Melanocyte of skin (primary cell): ENCODE data around the gene EHMT2. TPM values are rescaled to one million over a fixed set of nuclear protein-coding genes. Genes with fewer than 3 reads are reported as not detected.

Source experiments
- small RNA-seq, 2 donors: library from RNA; depleted of rRNA; stranded (forward); fragments of <200 nt; gene quantifications; one replicate each; pipeline ENCODE3, GENCODE V24; 2012
- total RNA-seq, 2 donors: library from RNA; depleted of rRNA; stranded (reverse); fragments of >200 nt; gene quantifications; 2 replicates each; pipeline ENCODE4 v1.2.3, GENCODE V29; 2012

The EHMT2 gene
- 10 to 100 TPM; 29.9 to 44.3 TPM for total RNA-seq

GRCh38 chr6:31897612-31898382 lies at the start of gene EHMT2:
TSS of gene EHMT2 (minus strand) at chr6:31897698. CDS start at chr6:31897677, 21 bp downstream.

GRCh38 chr6:31945507-31946369 lies 48.2 kb upstream of the EHMT2 start, which contains the start of gene CFB:
TSS of gene CFB (plus strand) at chr6:31946095. CDS start at chr6:31946222, 127 bp downstream.

GRCh38 chr6:31927242-31927862 lies 29.9 kb upstream of the EHMT2 start, which contains the start of gene C2:
TSS of gene C2 (plus strand) at chr6:31927717. CDS start at chr6:31927753, 36 bp downstream.

GRCh38 chr6:31901953-31902643 lies 4.6 kb upstream of the EHMT2 start, which contains the start of gene ZBTB12:
TSS of gene ZBTB12 (minus strand) at chr6:31902086. CDS start at chr6:31901305, 781 bp downstream.

GRCh38 chr6:31878726-31879125 lies 18.8 kb downstream of the EHMT2 start, which contains the start of gene SLC44A4:
TSS of gene SLC44A4 (minus strand) at chr6:31878997. CDS start at chr6:31878980, 17 bp downstream.

GRCh38 chr6:31862344-31863235 lies 34.9 kb downstream of the EHMT2 start, which contains the start of gene NEU1:
TSS of gene NEU1 (minus strand) at chr6:31862821. CDS start at chr6:31862776, 45 bp downstream.

Small RNA genes lying within 50 kb of the gene (small RNA-seq; reads per million reads assigned to genes)
- 0 reads per million in 2 donors for gene AL645922.1
- gene SNORD48 = 37.1 to 48.4 reads per million in 2 donors
- gene SNORD52 = 0 reads per million in 2 donors

Other genes starting within 250 kb of the EHMT2 start
- 100 to 1,000 TPM; 125 to 160 TPM for gene BAG6, start 245.0 kb downstream of the EHMT2 start, total RNA-seq
- 1 to 10 TPM in 1 of 2 donors, under 1 TPM in 1; 0.33 to 1.0 TPM for gene APOM, start 241.8 kb downstream of the EHMT2 start, total RNA-seq
- 10 to 100 TPM; 21.3 to 23.1 TPM for gene C6orf47, start 236.9 kb downstream of the EHMT2 start, total RNA-seq
- 10 to 100 TPM; 13.1 to 17.3 TPM for gene GPANK1, start 232.7 kb downstream of the EHMT2 start, total RNA-seq
- 100 to 1,000 TPM; 142 to 170 TPM for gene CSNK2B, start 231.6 kb downstream of the EHMT2 start, total RNA-seq
- 1 to 10 TPM in 1 of 2 donors, under 1 TPM in 1; 1.00 to 2.1 TPM for gene LY6G5B, start 227.7 kb downstream of the EHMT2 start, total RNA-seq
- under 1 TPM; under 0.01 to 0.67 TPM for gene LY6G5C, start 216.6 kb downstream of the EHMT2 start, total RNA-seq
- 10 to 100 TPM; 47.0 to 53.0 TPM for gene ABHD16A, start 194.4 kb downstream of the EHMT2 start, total RNA-seq
- gene LY6G6F, start 190.8 kb downstream of the EHMT2 start, total RNA-seq = not detected
- gene LY6G6D, start 182.3 kb downstream of the EHMT2 start, total RNA-seq = not detected
- not detected for gene LY6G6C, start 176.0 kb downstream of the EHMT2 start, total RNA-seq
- not detected for gene MPIG6B, start 174.3 kb downstream of the EHMT2 start, total RNA-seq
- gene DDAH2, start 168.4 kb downstream of the EHMT2 start, total RNA-seq = 10 to 100 TPM; 10.3 to 22.0 TPM
- 100 to 1,000 TPM; 511 to 845 TPM for gene CLIC1, start 161.2 kb downstream of the EHMT2 start, total RNA-seq
- gene MSH5, start 157.7 kb downstream of the EHMT2 start, total RNA-seq = 10 to 100 TPM; 17.6 to 22.0 TPM
- 1 to 10 TPM in 1 of 2 donors, under 1 TPM in 1; 0.69 to 1.7 TPM for gene SAPCD1, start 135.0 kb downstream of the EHMT2 start, total RNA-seq
- not detected for gene VWA7, start 120.4 kb downstream of the EHMT2 start, total RNA-seq
- 10 to 100 TPM; 58.5 to 66.6 TPM for gene VARS1, start 101.9 kb downstream of the EHMT2 start, total RNA-seq
- 10 to 100 TPM; 41.0 to 61.6 TPM for gene LSM2, start 90.7 kb downstream of the EHMT2 start, total RNA-seq
- under 1 TPM; 0.67 to 0.69 TPM for gene HSPA1L, start 82.4 kb downstream of the EHMT2 start, total RNA-seq
- gene HSPA1A, start 82.2 kb downstream of the EHMT2 start, total RNA-seq = 100 to 1,000 TPM in 1 of 2 donors, 10 to 100 TPM in 1; 55.7 to 144 TPM
- 100 to 1,000 TPM in 1 of 2 donors, 10 to 100 TPM in 1; 95.3 to 188 TPM for gene HSPA1B, start 70.0 kb downstream of the EHMT2 start, total RNA-seq
- gene NEU1, start 34.9 kb downstream of the EHMT2 start, total RNA-seq = 100 to 1,000 TPM; 114 to 132 TPM
- not detected for gene SLC44A4, start 18.7 kb downstream of the EHMT2 start, total RNA-seq
- gene ZBTB12, start 4.4 kb upstream of the EHMT2 start, total RNA-seq = 1 to 10 TPM; 1.7 to 3.0 TPM
- gene C2, start 30.0 kb upstream of the EHMT2 start, total RNA-seq = 1 to 10 TPM; 2.4 to 3.7 TPM
- 1 to 10 TPM; 1.7 to 4.1 TPM for gene CFB, start 48.4 kb upstream of the EHMT2 start, total RNA-seq
- 100 to 1,000 TPM in 1 of 2 donors, 10 to 100 TPM in 1; 73.6 to 114 TPM for gene NELFE, start 61.3 kb upstream of the EHMT2 start, total RNA-seq
- 10 to 100 TPM; 50.6 to 54.4 TPM for gene SKIC2, start 61.5 kb upstream of the EHMT2 start, total RNA-seq
- 10 to 100 TPM; 13.1 to 16.0 TPM for gene DXO, start 74.4 kb upstream of the EHMT2 start, total RNA-seq
- gene C4A, start 84.4 kb upstream of the EHMT2 start, total RNA-seq = 1 to 10 TPM in 1 of 2 donors, under 1 TPM in 1; 0.33 to 1.4 TPM
- 1 to 10 TPM in 1 of 2 donors, under 1 TPM in 1; 0.67 to 1.4 TPM for gene C4B, start 117.1 kb upstream of the EHMT2 start, total RNA-seq
- gene CYP21A2, start 140.7 kb upstream of the EHMT2 start, total RNA-seq = not detected
- gene TNXB, start 211.6 kb upstream of the EHMT2 start, total RNA-seq = under 1 TPM; under 0.01 TPM
- gene ATF6B, start 230.5 kb upstream of the EHMT2 start, total RNA-seq = 10 to 100 TPM; 23.6 to 29.3 TPM
- 10 to 100 TPM in 1 of 2 donors, 1 to 10 TPM in 1; 9.6 to 14.7 TPM for gene FKBPL, start 232.6 kb upstream of the EHMT2 start, total RNA-seq